K562 (cell line): ENCODE data around the gene TMEM33. TPM values are rescaled to one million over a fixed set of nuclear protein-coding genes. Genes with fewer than 3 reads are reported as not detected.

Experiments used
- BCLAF1 ChIP-seq, 2 experiments: fragments of 450-650 bp in 1 of 2; IDR thresholded peaks; 2 replicates each; pipeline ENCODE4 v1.6.1; 2011 to 2017; ENCODE audit warnings: low read depth in 2 of 2, antibody characterized with exemption in 1 of 2, borderline replicate concordance in 1 of 2, low read length in 1 of 2, mild to moderate bottlenecking in 1 of 2, mixed read lengths in 1 of 2; ENCODE audit not compliant: control insufficient read depth in 1 of 2
- EP400 ChIP-seq: fragments of 450-650 bp; IDR thresholded peaks from 2 replicates; pipeline ENCODE4 v1.6.1; 2017; ENCODE audit warnings: antibody characterized with exemption, mild to moderate bottlenecking, moderate library complexity
- FIP1L1 ChIP-seq: fragments of 200-400 bp; formaldehyde crosslinking; IDR thresholded peaks from 2 replicates; pipeline ENCODE4 v1.6.1; 2018; ENCODE audit warnings: mild to moderate bottlenecking, low read depth, low read length; ENCODE audit not compliant: poor library complexity, severe bottlenecking
- FUS ChIP-seq: fragments of 200-400 bp; formaldehyde crosslinking; optimal IDR thresholded peaks from 2 replicates; pipeline ENCODE3; 2017; ENCODE audit warnings: low read depth, low read length
- GTF2E2 ChIP-seq: fragments of 200-800 bp; sonication (Bioruptor generic); IDR thresholded peaks from 2 replicates; pipeline ENCODE4 v1.6.1; 2016; ENCODE audit warnings: missing genetic modification characterization, missing compliant biosample characterization
- HOMEZ ChIP-seq: fragments of 250-450 bp; sonication (Bioruptor Pico); IDR thresholded peaks from 2 replicates; pipeline ENCODE4 v1.4.0; 2020; ENCODE audit warnings: mild to moderate bottlenecking, moderate library complexity
- KDM1A ChIP-seq, 2 experiments: fragments of 450-650 bp; IDR thresholded peaks; 2 replicates each; pipeline ENCODE4 v1.6.1; 2016; ENCODE audit warnings: mild to moderate bottlenecking in 2 of 2
- MTA2 ChIP-seq: fragments of 450-650 bp; IDR thresholded peaks from 2 replicates; pipeline ENCODE4 v1.6.1; 2016; ENCODE audit warnings: low read depth
- POLR2H ChIP-seq: IDR thresholded peaks from 2 replicates; pipeline ENCODE4 v1.6.1; 2016; ENCODE audit warnings: missing genetic modification characterization, low read depth, mild to moderate bottlenecking, control low read depth, missing compliant biosample characterization, moderate library complexity
- RAD51 ChIP-seq: fragments of 450-650 bp; IDR thresholded peaks from 2 replicates; pipeline ENCODE4 v1.7.1; 2016; ENCODE audit warnings: low read depth, mild to moderate bottlenecking, borderline replicate concordance
- RB1 ChIP-seq: fragments of 450-650 bp; IDR thresholded peaks from 2 replicates; pipeline ENCODE4 v1.6.1; 2017; ENCODE audit warnings: low read depth, mild to moderate bottlenecking
- RNF2 ChIP-seq: sonication (generic); IDR thresholded peaks from 2 replicates; pipeline ENCODE4 v1.6.1; 2016
- SAP30 ChIP-seq: fragments of 200-600 bp; sonication (generic); IDR thresholded peaks from 2 replicates; pipeline ENCODE4 v1.6.1; 2012; ENCODE audit warnings: borderline replicate concordance, low read depth, mild to moderate bottlenecking, moderate library complexity, low read length, control low read depth, inconsistent platforms; ENCODE audit not compliant: insufficient read depth, poor library complexity, severe bottlenecking
- SRSF9 ChIP-seq: fragments of 200-400 bp; formaldehyde crosslinking; IDR thresholded peaks from 2 replicates; pipeline ENCODE4 v1.6.1; 2017; ENCODE audit warnings: low read depth, low read length, borderline replicate concordance
- TFAP4 ChIP-seq: sonication (generic); formaldehyde crosslinking; IDR thresholded peaks from 2 replicates; pipeline ENCODE4 v1.8.0; 2022; ENCODE audit warnings: missing genetic modification reagents, mild to moderate bottlenecking, moderate library complexity, borderline replicate concordance
- ZNF408 ChIP-seq: fragments of 250-450 bp; sonication (Bioruptor Pico); IDR thresholded peaks from 2 replicates; pipeline ENCODE4 v1.4.0; 2020; ENCODE audit warnings: low read depth, mild to moderate bottlenecking, moderate library complexity
- polyA plus RNA-seq, 8 experiments: library from polyadenylated mRNA; depleted of rRNA in 4 of 8; stranded (reverse) in 5 of 8; unstranded in 3 of 8; fragments of >200 nt; fragmentation: Nextera tagmentation in 2 of 8; fragmentation: Illumina TruSeq in 1 of 8; extraction: Ambion mirVana in 2 of 8; extraction: Trizol in 1 of 8; gene quantifications; 2 replicates each; pipeline versions ENCODE4 v1.2.1 to v1.2.3, GENCODE V29; 2011 to 2014; ENCODE audit warnings: inconsistent platforms in 1 of 8, missing spikeins in 1 of 8
- total RNA-seq, 7 experiments: library from RNA; depleted of rRNA in 6 of 7; stranded (reverse); fragments of >200 nt in 6 of 7; fragmentation: Illumina TruSeq in 2 of 7; extraction: Trizol in 2 of 7; gene quantifications; 2 replicates each; pipeline versions ENCODE4 v1.2.1 to v1.2.3, GENCODE V29; 2011 to 2021; ENCODE audit warnings: low replicate concordance in 1 of 7
- TF ChIP-seq, protein P1 (sequence below): fragments of 450-650 bp; IDR thresholded peaks from 2 replicates; pipeline ENCODE4 v1.6.1; 2017; ENCODE audit warnings: mild to moderate bottlenecking, moderate library complexity

TMEM33 gene
- total and polyA plus RNA-seq, 9 of the 15 experiments (the other 6 are each of a cell fraction or from before 2014, with no cell fraction given) = 16.8 to 85.9 (median 67.9) TPM

- no peak for TF ChIP-seq BCLAF1 (IDR thresholded peaks at IDR 0.05; ENCODE audit: borderline replicate concordance in 1 of 2, control insufficient read depth in 1 of 2, low read depth in 2 of 2, low read length in 1 of 2)
- TF ChIP-seq RNF2 = peak; percentile 32; the same call in 1 of the 2 replicates
- TF ChIP-seq ZNF408 (CRISPR knock-in tag) = no peak
- TF ChIP-seq, protein P1, sequence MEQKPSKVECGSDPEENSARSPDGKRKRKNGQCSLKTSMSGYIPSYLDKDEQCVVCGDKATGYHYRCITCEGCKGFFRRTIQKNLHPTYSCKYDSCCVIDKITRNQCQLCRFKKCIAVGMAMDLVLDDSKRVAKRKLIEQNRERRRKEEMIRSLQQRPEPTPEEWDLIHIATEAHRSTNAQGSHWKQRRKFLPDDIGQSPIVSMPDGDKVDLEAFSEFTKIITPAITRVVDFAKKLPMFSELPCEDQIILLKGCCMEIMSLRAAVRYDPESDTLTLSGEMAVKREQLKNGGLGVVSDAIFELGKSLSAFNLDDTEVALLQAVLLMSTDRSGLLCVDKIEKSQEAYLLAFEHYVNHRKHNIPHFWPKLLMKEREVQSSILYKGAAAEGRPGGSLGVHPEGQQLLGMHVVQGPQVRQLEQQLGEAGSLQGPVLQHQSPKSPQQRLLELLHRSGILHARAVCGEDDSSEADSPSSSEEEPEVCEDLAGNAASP = no peak
- 0 out of 2 replicates have a peak, but pooled peaks have one; percentile 12 for TF ChIP-seq GTF2E2
- no peak for TF ChIP-seq HOMEZ (CRISPR knock-in tag)
- TF ChIP-seq KDM1A (IDR thresholded peaks at IDR 0.05) = no peak
- TF ChIP-seq FIP1L1 = no peak
- TF ChIP-seq TFAP4 (CRISPR knock-in tag) = no peak
- TF ChIP-seq RAD51 = peak; percentile 55; the same call in 1 of the 2 replicates
- TF ChIP-seq RB1 = no peak
- no peak for TF ChIP-seq SRSF9
- no peak for TF ChIP-seq MTA2
- peak; percentile 48 for TF ChIP-seq SAP30
- TF ChIP-seq POLR2H (tag) = 0 out of 2 replicates have a peak, but pooled peaks have one; percentile 1
- TF ChIP-seq EP400 = peak; percentile 52; the same call in 1 of the 2 replicates
- no peak for TF ChIP-seq FUS
Measured at GRCh38 chr4:41935652-41936021, 408 bp downstream of the TMEM33 start (continued).
